T-helper 2 cell treated with Interferon-gamma antibody and Interleukin-4, amounts not matched to agents 5 μg/mL and 100 μg/mL, for 36 hours (primary cell): ENCODE measurements around the gene RNF182.
"Not testable (repeated sequence)": the region's sequence is repeated elsewhere in the genome, so short reads cannot be mapped to it uniquely, and the experiment has no call there.

Experiments
- DNase-seq: peaks from one replicate; pipeline ENCODE4 v3.0.0; 2021; ENCODE audit warnings: low spot score
- H3K27ac Mint-ChIP-seq: one replicate; pipeline ENCODE4 v1.8.0; 2021; ENCODE audit warnings: mild to moderate bottlenecking, mixed read lengths
- H3K27me3 Mint-ChIP-seq: one replicate; pipeline ENCODE4 v1.8.0; 2021; ENCODE audit warnings: low read depth, mixed read lengths
- H3K36me3 Mint-ChIP-seq: one replicate; pipeline ENCODE4 v1.8.0; 2021; ENCODE audit warnings: low read depth, mixed read lengths
- H3K4me1 Mint-ChIP-seq: one replicate; pipeline ENCODE4 v1.8.0; 2021; ENCODE audit warnings: low read depth, mixed read lengths
- H3K4me3 Mint-ChIP-seq: one replicate; pipeline ENCODE4 v1.8.0; 2022; ENCODE audit warnings: mild to moderate bottlenecking, moderate library complexity, mixed read lengths
- H3K9me3 Mint-ChIP-seq: one replicate; pipeline ENCODE4 v1.8.0; 2021; ENCODE audit warnings: mixed read lengths

RNF182 gene

GRCh38 chr6:13924146-13924948 lies 405 bp upstream of the RNF182 start:
- peaks cover 14% of the 10 kb centered on the region for H3K4me1 Mint-ChIP-seq
- no peaks in the 10 kb centered on the region for H3K36me3 Mint-ChIP-seq
- H3K27me3 Mint-ChIP-seq, result peaks cover 73% of the 10 kb centered on the region
- peak; percentile 34 for DNase-seq
- no peak overlapping the region for H3K27ac Mint-ChIP-seq
- peak overlapping the region; percentile 89 for H3K4me3 Mint-ChIP-seq
- H3K9me3 Mint-ChIP-seq, result no peaks in the 10 kb centered on the region

DNA sequence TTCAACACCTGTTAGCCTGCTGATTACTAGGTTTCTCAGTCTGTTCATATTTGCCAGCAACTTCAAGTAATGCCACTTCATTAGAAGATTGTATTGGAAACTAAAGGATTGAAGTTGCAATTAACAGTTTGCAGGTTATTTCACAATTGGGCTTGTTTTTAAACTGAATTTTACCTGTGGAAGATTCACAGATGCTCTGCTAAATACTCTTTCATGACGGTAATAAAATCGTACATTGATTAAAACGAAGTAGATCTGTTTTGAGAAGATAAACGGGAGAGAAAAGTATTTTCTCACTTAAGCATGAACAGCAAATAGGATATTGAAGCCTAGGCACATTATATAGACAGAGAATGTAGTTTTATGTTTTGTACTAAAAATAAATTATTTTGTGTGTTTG lies 1.6 kb downstream of the RNF182 start:
- Mint-ChIP-seq H3K9me3 (no peaks in the 10 kb centered on the region), H3K36me3 (no peaks in the 10 kb centered on the region), H3K27me3 (peaks cover 80% of the 10 kb centered on the region), H3K4me1 (peaks cover 14% of the 10 kb centered on the region), H3K4me3 (no peak overlapping the region), H3K27ac (no peak overlapping the region)
- no peak for DNase-seq

GRCh38 chr6:13927203-13927602 lies 2.5 kb downstream of the RNF182 start:
- H3K36me3 Mint-ChIP-seq, result no peaks in the 10 kb centered on the region
- DNase-seq, result no peak
- no peak overlapping the region for H3K27ac Mint-ChIP-seq
- peaks cover 84% of the 10 kb centered on the region for H3K27me3 Mint-ChIP-seq
- H3K4me1 Mint-ChIP-seq, result peaks cover 14% of the 10 kb centered on the region
- no peak overlapping the region for H3K4me3 Mint-ChIP-seq
- H3K9me3 Mint-ChIP-seq, result no peaks in the 10 kb centered on the region

DNA sequence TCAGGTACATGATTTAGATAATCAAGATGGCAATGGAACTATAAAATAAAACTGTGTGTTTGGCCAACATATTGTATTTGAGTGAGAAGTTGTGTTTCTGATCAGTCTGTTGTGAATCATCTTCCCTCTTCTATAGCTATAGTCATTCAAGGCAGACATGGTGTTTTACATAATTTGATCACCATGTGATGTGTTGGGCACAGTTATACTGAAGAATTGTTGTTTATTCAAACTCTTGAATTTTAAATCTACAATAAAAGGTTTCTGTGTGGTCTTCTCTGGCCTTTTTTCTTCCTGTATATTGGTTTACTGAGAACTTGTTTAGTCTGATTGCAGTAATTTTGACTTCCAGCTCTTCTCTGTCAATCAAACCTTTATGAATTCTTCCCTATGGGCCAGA lies 4.4 kb downstream of the RNF182 start:
- H3K4me3 Mint-ChIP-seq, result no peak overlapping the region
- H3K4me1 Mint-ChIP-seq, result peaks cover 10% of the 10 kb centered on the region
- H3K36me3 Mint-ChIP-seq, result no peaks in the 10 kb centered on the region
- DNase-seq, result no peak
- no peaks in the 10 kb centered on the region for H3K9me3 Mint-ChIP-seq
- H3K27ac Mint-ChIP-seq, result no peak overlapping the region
- peaks cover 72% of the 10 kb centered on the region for H3K27me3 Mint-ChIP-seq

DNA sequence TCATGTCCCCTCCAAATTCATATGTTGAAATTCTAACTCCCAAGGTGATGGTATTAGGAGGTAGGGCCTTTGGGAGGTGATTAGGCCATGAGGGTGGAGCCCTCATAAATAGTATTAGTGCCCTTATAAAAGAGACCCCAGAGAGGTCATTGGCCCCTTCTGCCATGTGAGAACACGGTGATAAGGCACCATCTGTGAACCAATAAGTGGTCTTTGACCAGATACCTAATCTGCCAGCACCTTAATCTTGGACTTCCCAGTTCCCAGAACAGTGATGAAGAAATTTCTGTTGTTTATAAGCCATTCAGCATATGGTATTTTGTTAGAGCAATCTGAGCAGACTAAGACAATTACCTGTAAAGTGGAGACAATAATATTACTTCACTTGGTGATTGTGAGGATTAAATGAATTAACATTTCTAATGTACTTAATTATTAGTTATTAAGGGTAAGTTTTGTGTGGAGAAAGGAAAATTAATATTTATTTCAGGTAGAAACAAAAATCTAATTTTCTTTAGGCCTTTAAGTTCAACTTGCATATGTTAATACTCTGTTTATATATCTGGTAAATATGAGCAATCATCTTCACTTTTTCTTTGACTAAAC lies 7.1 kb downstream of the RNF182 start:
- no peak for DNase-seq
- Mint-ChIP-seq H3K36me3 (no peaks in the 10 kb centered on the region), H3K27me3 (peaks cover 61% of the 10 kb centered on the region), H3K4me3 (no peak overlapping the region), H3K9me3 (no peaks in the 10 kb centered on the region), H3K4me1 (peaks cover 7% of the 10 kb centered on the region), H3K27ac (no peak overlapping the region)

DNA sequence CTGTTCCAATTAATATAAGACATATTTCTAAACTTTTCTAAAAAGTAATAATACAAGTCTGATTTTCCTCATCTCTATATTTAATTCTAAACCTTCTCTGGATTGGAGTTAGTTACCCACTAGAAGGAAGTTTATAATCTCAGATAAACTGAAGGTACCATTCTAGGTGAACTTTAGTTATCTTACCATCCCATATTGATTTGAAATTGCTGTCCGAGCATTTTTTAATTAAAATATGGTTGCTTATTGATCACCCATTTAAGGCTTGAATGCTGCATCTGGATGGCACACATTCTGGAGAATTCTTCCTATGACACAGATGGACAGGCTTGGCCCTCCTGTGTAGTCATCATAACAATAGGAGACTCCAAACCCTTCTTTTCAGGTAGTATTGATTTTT lies 8.0 kb downstream of the RNF182 start:
- H3K9me3 Mint-ChIP-seq, result no peaks in the 10 kb centered on the region
- H3K4me1 Mint-ChIP-seq, result peaks cover 7% of the 10 kb centered on the region
- H3K4me3 Mint-ChIP-seq, result no peak overlapping the region
- H3K27ac Mint-ChIP-seq, result no peak overlapping the region
- no peak for DNase-seq
- no peaks in the 10 kb centered on the region for H3K36me3 Mint-ChIP-seq
- H3K27me3 Mint-ChIP-seq, result peaks cover 58% of the 10 kb centered on the region

GRCh38 chr6:13934721-13935120 lies 10.0 kb downstream of the RNF182 start:
- H3K4me3 Mint-ChIP-seq, result no peak overlapping the region
- H3K4me1 Mint-ChIP-seq, result peaks cover 7% of the 10 kb centered on the region
- H3K27ac Mint-ChIP-seq, result no peak overlapping the region
- no peaks in the 10 kb centered on the region for H3K9me3 Mint-ChIP-seq
- DNase-seq, result no peak
- no peaks in the 10 kb centered on the region for H3K36me3 Mint-ChIP-seq
- peaks cover 41% of the 10 kb centered on the region for H3K27me3 Mint-ChIP-seq

GRCh38 chr6:13935190-13935880 lies 10.6 kb downstream of the RNF182 start:
- Mint-ChIP-seq H3K27ac (no peak overlapping the region), H3K27me3 (peaks cover 45% of the 10 kb centered on the region), H3K4me1 (peaks cover 7% of the 10 kb centered on the region), H3K4me3 (no peak overlapping the region), H3K36me3 (no peaks in the 10 kb centered on the region), H3K9me3 (no peaks in the 10 kb centered on the region)
- DNase-seq, result no peak

- H3K36me3 Mint-ChIP-seq, H3K4me3 Mint-ChIP-seq, H3K4me1 Mint-ChIP-seq, DNase-seq, H3K9me3 Mint-ChIP-seq, H3K27ac Mint-ChIP-seq: not testable (repeated sequence)
- peaks cover 42% of the 10 kb centered on the region for H3K27me3 Mint-ChIP-seq
These were observed 11.1 kb downstream of the RNF182 start for GRCh38 chr6:13935881-13936261.

DNA sequence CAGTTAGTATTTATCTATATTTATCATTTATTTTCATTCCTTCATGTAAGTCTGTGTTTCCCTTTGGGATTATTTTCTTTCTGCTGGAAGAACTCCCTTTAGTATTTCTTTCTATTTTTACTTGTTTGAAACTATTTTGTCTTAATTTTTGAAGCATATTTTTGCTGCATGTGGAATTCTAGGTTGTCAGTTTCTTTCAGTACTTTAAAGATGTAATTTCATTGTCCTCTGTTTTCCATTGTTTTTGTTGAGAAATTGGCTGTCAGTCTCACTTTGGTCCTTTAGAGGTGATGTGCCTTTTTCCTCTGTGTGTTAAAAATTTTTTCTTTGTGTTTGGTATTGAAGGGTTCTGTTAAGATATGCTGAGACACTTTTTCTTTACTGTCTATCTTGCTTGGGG lies 17.1 kb downstream of the RNF182 start:
- DNase-seq, result no peak
- Mint-ChIP-seq H3K36me3 (no peaks in the 10 kb centered on the region), H3K27me3 (peaks cover 35% of the 10 kb centered on the region), H3K4me3 (no peak overlapping the region), H3K9me3 (peaks cover 4% of the 10 kb centered on the region), H3K4me1 (no peaks in the 10 kb centered on the region), H3K27ac (no peak overlapping the region)

DNA sequence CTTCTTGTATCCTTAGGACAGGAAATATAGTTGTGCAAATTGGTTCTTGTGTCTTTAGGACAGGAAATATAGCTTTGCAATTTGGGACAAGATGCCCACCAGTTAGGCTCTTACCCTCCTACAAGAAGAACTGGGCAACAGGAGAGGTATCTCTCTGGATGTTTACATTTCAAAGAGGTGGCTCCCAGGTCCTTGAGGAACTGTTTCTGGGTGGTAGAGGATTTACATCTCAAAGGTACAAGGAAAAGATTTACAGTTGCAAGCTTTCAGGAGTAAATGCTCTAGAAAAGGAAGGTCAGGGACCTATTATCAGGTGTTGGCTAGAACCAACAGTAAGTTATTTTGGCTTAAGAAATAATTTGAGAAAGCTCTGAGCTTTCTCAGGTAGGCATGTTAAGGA lies 19.2 kb downstream of the RNF182 start:
- peaks cover 8% of the 10 kb centered on the region for H3K9me3 Mint-ChIP-seq
- no peak overlapping the region for H3K4me3 Mint-ChIP-seq
- no peak for DNase-seq
- no peak overlapping the region for H3K27ac Mint-ChIP-seq
- H3K27me3 Mint-ChIP-seq, result peaks cover 29% of the 10 kb centered on the region
- no peaks in the 10 kb centered on the region for H3K4me1 Mint-ChIP-seq
- H3K36me3 Mint-ChIP-seq, result no peaks in the 10 kb centered on the region

GRCh38 chr6:13946506-13946905 lies 21.8 kb downstream of the RNF182 start:
- DNase-seq, result no peak
- peaks cover 8% of the 10 kb centered on the region for H3K9me3 Mint-ChIP-seq
- peaks cover 18% of the 10 kb centered on the region for H3K27me3 Mint-ChIP-seq
- no peak overlapping the region for H3K4me3 Mint-ChIP-seq
- no peaks in the 10 kb centered on the region for H3K36me3 Mint-ChIP-seq
- H3K4me1 Mint-ChIP-seq, result no peaks in the 10 kb centered on the region
- no peak overlapping the region for H3K27ac Mint-ChIP-seq

GRCh38 chr6:13947611-13948178 lies 22.9 kb downstream of the RNF182 start:
- peaks cover 14% of the 10 kb centered on the region for H3K27me3 Mint-ChIP-seq
- H3K36me3 Mint-ChIP-seq, result no peaks in the 10 kb centered on the region
- H3K4me1 Mint-ChIP-seq, result no peaks in the 10 kb centered on the region
- no peak overlapping the region for H3K27ac Mint-ChIP-seq
- peaks cover 4% of the 10 kb centered on the region for H3K9me3 Mint-ChIP-seq
- no peak overlapping the region for H3K4me3 Mint-ChIP-seq
- no peak for DNase-seq

DNA sequence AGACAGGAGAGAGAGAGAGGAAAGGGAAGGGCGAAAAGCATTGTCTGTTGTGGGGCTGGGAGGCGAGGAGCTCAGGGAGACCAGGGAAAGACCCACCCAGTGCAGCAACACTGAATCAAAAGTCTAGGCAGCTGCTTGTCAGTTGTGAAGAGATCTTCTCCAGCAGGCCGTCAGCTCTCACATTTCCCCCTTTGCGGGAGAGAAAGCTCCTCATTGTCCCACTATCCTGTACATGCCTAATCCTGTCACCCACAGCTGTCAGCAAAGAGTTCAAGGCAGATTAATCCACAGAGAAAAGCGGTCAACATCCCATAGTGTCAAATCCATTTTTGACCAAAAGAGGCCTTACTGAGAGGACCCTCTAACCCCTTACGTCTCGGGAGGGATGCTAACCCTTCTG lies 27.3 kb downstream of the RNF182 start:
- Mint-ChIP-seq H3K27me3 (peaks cover 11% of the 10 kb centered on the region), H3K4me1 (no peaks in the 10 kb centered on the region), H3K27ac (no peak overlapping the region)

More for the DNA sequence above, 27.3 kb downstream of the RNF182 start:
- no peak overlapping the region for H3K4me3 Mint-ChIP-seq
- DNase-seq, result no peak
- no peaks in the 10 kb centered on the region for H3K36me3 Mint-ChIP-seq
- peaks cover 4% of the 10 kb centered on the region for H3K9me3 Mint-ChIP-seq
